GM12865 (cell line): ENCODE results near the gene EPHA4.

Source experiments
- DNase-seq: peaks from one replicate; pipeline ENCODE4 v3.0.0; 2010; ENCODE audit warnings: low read depth
- H3K4me3 ChIP-seq: 2 replicates; pipeline ENCODE4 v1.5.1; 2011; ENCODE audit warnings: mild to moderate bottlenecking, low read depth, low read length, control low read depth
- CTCF ChIP-seq: IDR thresholded peaks from 2 replicates; pipeline ENCODE4 v1.5.1; 2011; ENCODE audit warnings: low read length, control low read depth, low read depth, inconsistent platforms; ENCODE audit not compliant: insufficient read depth; ENCODE audit errors: missing control alignments

EPHA4 gene

DNA sequence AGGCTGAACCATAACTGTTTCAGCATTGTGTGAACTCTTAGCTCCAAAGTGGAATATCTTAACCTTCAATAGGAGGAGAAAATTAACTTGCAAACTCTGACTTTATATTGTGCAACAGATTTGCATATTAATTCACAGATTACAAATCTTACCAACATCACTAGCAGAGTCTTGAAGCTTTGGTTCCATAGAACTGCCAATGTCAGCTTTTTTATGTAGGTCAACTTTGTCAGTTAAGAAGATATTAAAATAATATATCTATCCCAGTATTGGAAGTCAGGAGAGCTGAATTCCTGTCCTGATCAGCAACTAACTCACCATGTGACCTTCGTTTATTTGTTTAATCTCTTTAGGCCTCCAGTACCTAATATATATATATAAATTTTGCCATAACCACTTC is 121.8 kb downstream of the EPHA4 start:
- DNase-seq = no peak
- no peak overlapping the region for H3K4me3 ChIP-seq
- TF ChIP-seq CTCF = no peak

- TF ChIP-seq CTCF = no peak
- H3K4me3 ChIP-seq = no peak overlapping the region
Measured at GRCh38 chr2:221449406-221449805, 122.7 kb downstream of the EPHA4 start.

DNA sequence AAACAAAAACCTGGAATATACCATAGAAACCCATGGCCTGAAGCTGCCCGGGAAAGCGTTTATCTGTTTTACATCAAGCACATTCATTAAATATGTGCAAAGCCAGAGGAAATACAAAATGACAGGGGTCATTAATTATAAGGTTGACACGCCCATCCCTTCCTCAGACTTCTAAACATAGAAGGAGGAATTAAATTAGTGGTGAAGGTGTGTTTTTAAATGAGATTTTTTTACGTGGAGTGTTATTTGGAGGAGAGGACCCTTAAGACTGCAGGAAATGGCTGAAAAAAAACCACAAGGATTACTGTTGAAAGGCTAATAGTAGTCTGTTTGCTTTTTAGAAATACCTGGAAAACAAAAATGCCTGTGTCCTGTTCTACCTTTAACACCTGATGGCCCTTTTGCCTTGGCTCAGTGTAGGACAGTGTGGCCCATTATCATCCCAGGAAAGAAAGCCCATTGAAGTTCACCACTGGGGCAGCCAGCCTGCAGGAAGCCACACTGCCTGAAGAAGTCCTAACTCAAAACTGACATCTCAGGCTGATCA is 123.2 kb downstream of the EPHA4 start:
- TF ChIP-seq CTCF = no peak
- DNase-seq = no peak

More at GRCh38 chr2:221449406-221449805, 122.7 kb downstream of the EPHA4 start:
- DNase-seq = no peak

DNA sequence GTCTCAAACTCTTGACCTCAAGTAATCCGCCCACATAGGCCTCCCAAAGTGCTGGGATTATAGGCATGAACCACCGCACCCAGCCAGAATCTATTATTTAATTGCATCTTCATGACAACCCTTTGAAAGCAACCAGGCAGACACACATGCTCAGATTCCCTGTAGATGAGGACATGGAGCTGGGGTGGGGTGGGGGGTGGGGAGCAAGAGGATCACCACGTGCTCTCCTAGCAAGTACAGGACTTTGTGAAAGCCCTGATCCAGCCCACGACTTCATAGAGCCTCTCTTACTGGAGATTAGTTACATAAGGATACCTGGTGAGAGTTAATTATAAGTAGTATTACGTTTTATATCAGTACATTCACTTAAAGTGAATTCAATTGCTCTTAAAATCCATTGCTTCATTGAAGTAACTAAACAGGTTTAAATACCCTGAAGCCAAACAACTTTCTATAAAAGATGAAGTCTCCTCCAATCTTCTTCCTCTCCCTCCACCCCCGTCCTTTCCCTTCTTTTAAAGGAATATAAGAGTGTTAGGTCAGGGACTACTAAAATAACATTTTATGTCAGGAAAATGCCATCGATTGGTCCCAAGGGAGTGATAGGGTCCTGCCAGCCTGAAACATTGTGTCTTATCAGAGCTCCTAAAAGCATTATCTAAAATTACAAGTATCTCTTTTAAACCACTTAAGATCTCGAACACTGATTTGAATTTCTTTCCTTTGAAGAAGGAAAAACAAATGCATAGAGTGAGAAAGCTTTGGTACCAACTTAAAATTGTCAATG is 123.9 kb downstream of the EPHA4 start:
- TF ChIP-seq CTCF = no peak
- H3K4me3 ChIP-seq = no peak overlapping the region
- DNase-seq = no peak

More for the DNA sequence above, 123.2 kb downstream of the EPHA4 start:
- H3K4me3 ChIP-seq = no peak overlapping the region

DNA sequence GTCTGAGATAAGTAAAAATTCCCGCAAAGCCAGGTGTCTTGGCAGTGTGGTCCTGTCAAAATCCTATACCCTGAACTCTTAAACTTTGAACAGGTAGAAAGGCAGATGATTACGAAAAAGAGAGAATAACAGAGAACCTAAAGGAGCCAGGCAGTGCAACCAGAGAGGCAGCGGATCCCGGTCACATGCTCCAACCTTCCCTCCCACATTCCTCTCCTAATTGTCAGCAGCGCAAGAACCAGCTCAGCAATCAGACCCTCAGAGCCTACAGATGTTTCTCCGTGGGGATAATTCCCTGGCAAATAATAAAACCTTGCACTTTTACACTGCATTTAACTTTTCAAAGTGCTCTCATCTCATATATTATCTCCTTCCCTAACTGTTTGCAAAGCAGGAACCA is 124.8 kb downstream of the EPHA4 start:
- TF ChIP-seq CTCF = no peak
- no peak overlapping the region for H3K4me3 ChIP-seq
- no peak for DNase-seq

- DNase-seq = no peak
- H3K4me3 ChIP-seq = no peak overlapping the region
- TF ChIP-seq CTCF = no peak
Measured at GRCh38 chr2:221446140-221446539, 126.0 kb downstream of the EPHA4 start.
